Body of pancreas (tissue), 4 donors: ENCODE measurements around the gene TMEM247.

Experiments used
- POLR2A ChIP-seq, 3 donors: fragments of 450-650 bp; IDR thresholded peaks; one replicate each; pipeline ENCODE4 v1.6.1; 2016; ENCODE audit warnings: antibody characterized with exemption in 3 of 3, mild to moderate bottlenecking in 2 of 3
- TF ChIP-seq, protein P1 (sequence below), 7 experiments: fragments of 450-650 bp in 4 of 7; fragments of 200-600 bp in 3 of 7; sonication (generic) in 3 of 7; IDR thresholded peaks; one replicate each; pipeline ENCODE4 v1.5.1; 2016 to 2019; ENCODE audit warnings: antibody characterized with exemption in 7 of 7

DNA sequence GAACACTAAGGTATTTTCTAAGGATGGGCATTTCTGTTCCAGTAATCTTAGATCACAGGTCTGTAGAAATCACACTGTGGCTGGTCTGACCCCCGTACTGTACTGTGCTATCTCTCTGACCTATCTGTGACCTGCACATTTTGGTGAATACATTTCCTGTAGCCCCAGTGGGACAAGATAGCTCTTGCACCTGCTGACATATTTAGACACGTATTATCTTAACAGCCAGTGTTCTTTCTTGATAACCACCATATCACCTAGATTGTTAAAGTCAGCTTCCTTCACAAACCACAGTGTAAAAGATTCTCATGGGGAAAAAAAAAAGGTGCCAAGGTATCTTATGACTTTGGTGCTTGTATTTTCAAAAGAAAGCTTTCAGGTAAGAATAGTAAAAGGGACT, 39.8 kb upstream of the TMEM247 start:
- TF ChIP-seq, protein P1, sequence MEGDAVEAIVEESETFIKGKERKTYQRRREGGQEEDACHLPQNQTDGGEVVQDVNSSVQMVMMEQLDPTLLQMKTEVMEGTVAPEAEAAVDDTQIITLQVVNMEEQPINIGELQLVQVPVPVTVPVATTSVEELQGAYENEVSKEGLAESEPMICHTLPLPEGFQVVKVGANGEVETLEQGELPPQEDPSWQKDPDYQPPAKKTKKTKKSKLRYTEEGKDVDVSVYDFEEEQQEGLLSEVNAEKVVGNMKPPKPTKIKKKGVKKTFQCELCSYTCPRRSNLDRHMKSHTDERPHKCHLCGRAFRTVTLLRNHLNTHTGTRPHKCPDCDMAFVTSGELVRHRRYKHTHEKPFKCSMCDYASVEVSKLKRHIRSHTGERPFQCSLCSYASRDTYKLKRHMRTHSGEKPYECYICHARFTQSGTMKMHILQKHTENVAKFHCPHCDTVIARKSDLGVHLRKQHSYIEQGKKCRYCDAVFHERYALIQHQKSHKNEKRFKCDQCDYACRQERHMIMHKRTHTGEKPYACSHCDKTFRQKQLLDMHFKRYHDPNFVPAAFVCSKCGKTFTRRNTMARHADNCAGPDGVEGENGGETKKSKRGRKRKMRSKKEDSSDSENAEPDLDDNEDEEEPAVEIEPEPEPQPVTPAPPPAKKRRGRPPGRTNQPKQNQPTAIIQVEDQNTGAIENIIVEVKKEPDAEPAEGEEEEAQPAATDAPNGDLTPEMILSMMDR (IDR thresholded peaks at IDR 0.05): no peak
- no peak for TF ChIP-seq POLR2A (IDR thresholded peaks at IDR 0.05)
